Loucy (cell line): Measurements from ENCODE around the gene ANGPTL7.

ENCODE experiments used
- H2AFZ ChIP-seq: fragments of 200-600 bp; sonication (generic); 2 replicates; pipeline ENCODE4 v1.6.0; 2016; ENCODE audit warnings: antibody characterized with exemption, mild to moderate bottlenecking, low read length, moderate library complexity
- H3F3A ChIP-seq: fragments of 200-600 bp; 2 replicates; pipeline ENCODE4 v1.6.0; 2016; ENCODE audit warnings: antibody characterized with exemption, low read depth, mild to moderate bottlenecking
- H3K27me3 ChIP-seq: fragments of 200-600 bp; sonication (generic); 2 replicates; pipeline ENCODE4 v1.6.1; 2014; ENCODE audit warnings: low read length, mild to moderate bottlenecking; ENCODE audit not compliant: insufficient read depth, poor library complexity, severe bottlenecking
- H3K36me3 ChIP-seq: fragments of 200-600 bp; sonication (generic); 2 replicates; pipeline ENCODE4 v1.6.1; 2016; ENCODE audit warnings: low read length; ENCODE audit not compliant: insufficient read depth
- H3K4me1 ChIP-seq: fragments of 200-600 bp; sonication (generic); 2 replicates; pipeline ENCODE4 v1.5.1; 2014; ENCODE audit warnings: low read length, mild to moderate bottlenecking; ENCODE audit not compliant: insufficient read depth, poor library complexity, severe bottlenecking
- H3K4me2 ChIP-seq: fragments of 200-600 bp; sonication (generic); 2 replicates; pipeline ENCODE4 v1.6.0; 2014; ENCODE audit warnings: antibody characterized with exemption, low read length, low read depth, mild to moderate bottlenecking; ENCODE audit not compliant: poor library complexity, severe bottlenecking
- H3K4me3 ChIP-seq: fragments of 200-600 bp; sonication (generic); 2 replicates; pipeline ENCODE4 v1.5.1; 2014; ENCODE audit warnings: low read length, mild to moderate bottlenecking, mixed read lengths; ENCODE audit not compliant: poor library complexity, severe bottlenecking
- H3K79me2 ChIP-seq: fragments of 200-600 bp; sonication (generic); 2 replicates; pipeline ENCODE4 v1.6.1; 2014; ENCODE audit warnings: low read length; ENCODE audit not compliant: insufficient read depth
- H3K9ac ChIP-seq: fragments of 200-600 bp; sonication (generic); 2 replicates; pipeline ENCODE4 v1.6.0; 2014; ENCODE audit warnings: mild to moderate bottlenecking, low read depth, low read length, moderate library complexity; ENCODE audit not compliant: poor library complexity, severe bottlenecking
- H3K9me2 ChIP-seq: fragments of 200-600 bp; sonication (generic); replicated peaks from 2 replicates; pipeline ENCODE4 v1.6.1; 2016; ENCODE audit warnings: low read depth, low read length, mixed read lengths
- H3K9me3 ChIP-seq: fragments of 200-600 bp; sonication (generic); 2 replicates; pipeline ENCODE4 v1.6.1; 2014; ENCODE audit warnings: mild to moderate bottlenecking, antibody characterized with exemption, low read length, low read depth; ENCODE audit not compliant: insufficient read depth
- H4K20me1 ChIP-seq: fragments of 200-600 bp; sonication (generic); 2 replicates; pipeline ENCODE4 v1.6.0; 2014; ENCODE audit warnings: antibody characterized with exemption, low read length, mild to moderate bottlenecking; ENCODE audit not compliant: insufficient read depth, poor library complexity, severe bottlenecking
- EZH2phosphoT487 ChIP-seq: fragments of 200-600 bp; IDR thresholded peaks from 2 replicates; pipeline ENCODE4 v1.6.1; 2018; ENCODE audit warnings: antibody characterized with exemption, mild to moderate bottlenecking, moderate library complexity, borderline replicate concordance
- TF ChIP-seq, protein P1 (sequence below): fragments of 200-600 bp; sonication (generic); conservative IDR thresholded peaks from 2 replicates; pipeline ENCODE4 v1.5.1; 2014; ENCODE audit warnings: mild to moderate bottlenecking, antibody characterized with exemption, low read length

ANGPTL7 gene

DNA sequence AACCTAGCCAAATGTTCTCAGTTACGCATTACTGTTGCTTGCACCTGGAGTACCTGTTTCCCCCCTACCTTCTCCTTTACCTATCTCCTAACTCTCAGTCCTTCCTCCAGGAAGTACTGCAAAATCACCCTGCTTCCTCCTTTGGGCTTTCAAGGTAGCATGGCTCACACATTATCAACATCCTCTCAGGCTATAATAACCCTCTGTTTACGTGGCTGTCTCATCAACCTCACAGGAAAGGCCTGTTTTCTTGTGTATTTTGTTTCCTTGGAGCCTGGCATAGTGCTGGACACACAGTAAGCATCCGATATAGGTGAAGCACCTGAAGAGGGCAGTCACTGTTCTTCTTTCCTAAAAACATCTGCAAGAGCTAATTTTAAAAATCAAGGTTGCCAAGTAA is 32.7 kb upstream of the ANGPTL7 start:
- TF ChIP-seq, protein P1, sequence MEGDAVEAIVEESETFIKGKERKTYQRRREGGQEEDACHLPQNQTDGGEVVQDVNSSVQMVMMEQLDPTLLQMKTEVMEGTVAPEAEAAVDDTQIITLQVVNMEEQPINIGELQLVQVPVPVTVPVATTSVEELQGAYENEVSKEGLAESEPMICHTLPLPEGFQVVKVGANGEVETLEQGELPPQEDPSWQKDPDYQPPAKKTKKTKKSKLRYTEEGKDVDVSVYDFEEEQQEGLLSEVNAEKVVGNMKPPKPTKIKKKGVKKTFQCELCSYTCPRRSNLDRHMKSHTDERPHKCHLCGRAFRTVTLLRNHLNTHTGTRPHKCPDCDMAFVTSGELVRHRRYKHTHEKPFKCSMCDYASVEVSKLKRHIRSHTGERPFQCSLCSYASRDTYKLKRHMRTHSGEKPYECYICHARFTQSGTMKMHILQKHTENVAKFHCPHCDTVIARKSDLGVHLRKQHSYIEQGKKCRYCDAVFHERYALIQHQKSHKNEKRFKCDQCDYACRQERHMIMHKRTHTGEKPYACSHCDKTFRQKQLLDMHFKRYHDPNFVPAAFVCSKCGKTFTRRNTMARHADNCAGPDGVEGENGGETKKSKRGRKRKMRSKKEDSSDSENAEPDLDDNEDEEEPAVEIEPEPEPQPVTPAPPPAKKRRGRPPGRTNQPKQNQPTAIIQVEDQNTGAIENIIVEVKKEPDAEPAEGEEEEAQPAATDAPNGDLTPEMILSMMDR, result no peak
- no peak for TF ChIP-seq EZH2phosphoT487
- no peak overlapping the region for H3K4me2 ChIP-seq

GRCh38 chr1:11156963-11157362 is 32.2 kb upstream of the ANGPTL7 start:
- no peak overlapping the region for H3K9ac ChIP-seq
- no peaks in the 10 kb centered on the region for H3K9me3 ChIP-seq
- H3K4me1 ChIP-seq, result peaks cover 12% of the 10 kb centered on the region
- no peaks in the 10 kb centered on the region for H3F3A ChIP-seq
- no peak overlapping the region for H3K4me2 ChIP-seq
- TF ChIP-seq EZH2phosphoT487, result no peak
- TF ChIP-seq, protein P1, result no peak
- H3K4me3 ChIP-seq, result no peak overlapping the region
- no peaks in the 10 kb centered on the region for H4K20me1 ChIP-seq
- no peaks in the 10 kb centered on the region for H3K27me3 ChIP-seq
- H2AFZ ChIP-seq, result no peak overlapping the region
- H3K9me2 ChIP-seq, result no peaks in the 10 kb centered on the region
- H3K36me3 ChIP-seq, result peaks cover 47% of the 10 kb centered on the region; the same call in 1 of the 2 replicates
- no peaks in the 10 kb centered on the region for H3K79me2 ChIP-seq

More for the DNA sequence above, 32.7 kb upstream of the ANGPTL7 start:
- Histone ChIP-seq H3K79me2 (no peaks in the 10 kb centered on the region), H3F3A (no peaks in the 10 kb centered on the region), H3K4me3 (no peak overlapping the region), H4K20me1 (no peaks in the 10 kb centered on the region), H3K9ac (no peak overlapping the region), H3K36me3 (peaks cover 51% of the 10 kb centered on the region; the same call in 1 of the 2 replicates), H3K9me3 (no peaks in the 10 kb centered on the region), H3K4me1 (peaks cover 12% of the 10 kb centered on the region), H2AFZ (no peak overlapping the region), H3K9me2 (no peaks in the 10 kb centered on the region), H3K27me3 (no peaks in the 10 kb centered on the region)

DNA sequence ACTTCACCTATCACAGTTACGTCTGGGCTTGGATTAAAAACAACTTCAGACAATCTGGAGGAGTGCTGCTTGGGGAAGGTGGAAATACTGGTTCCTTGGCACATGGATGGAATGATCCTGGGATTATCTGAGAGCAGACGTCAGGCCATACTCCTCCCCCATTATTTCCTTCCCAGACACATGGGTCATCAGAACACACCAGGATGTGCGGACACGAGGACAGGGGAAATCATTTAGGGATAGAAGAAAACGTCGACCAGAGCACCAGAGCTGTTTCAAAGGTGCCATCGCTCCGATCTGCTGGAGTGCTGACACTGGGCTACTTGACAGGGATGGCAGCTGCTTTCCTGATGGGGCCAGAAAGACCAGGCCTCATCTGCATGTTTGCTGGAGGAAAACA is 31.8 kb upstream of the ANGPTL7 start:
- Histone ChIP-seq H4K20me1 (no peaks in the 10 kb centered on the region), H3K4me2 (no peak overlapping the region), H2AFZ (no peak overlapping the region), H3F3A (no peaks in the 10 kb centered on the region), H3K4me3 (no peak overlapping the region), H3K27me3 (no peaks in the 10 kb centered on the region), H3K36me3 (peaks cover 43% of the 10 kb centered on the region; the same call in 1 of the 2 replicates), H3K9ac (no peak overlapping the region), H3K9me3 (no peaks in the 10 kb centered on the region), H3K4me1 (peaks cover 12% of the 10 kb centered on the region), H3K79me2 (no peaks in the 10 kb centered on the region), H3K9me2 (no peaks in the 10 kb centered on the region)
- no peak for TF ChIP-seq EZH2phosphoT487
- TF ChIP-seq, protein P1, result no peak
